Neural cell (in vitro differentiated cells): ENCODE data around the gene PRIMPOL. TPM values are rescaled to one million over a fixed set of nuclear protein-coding genes. Genes with fewer than 3 reads are reported as not detected.

Source experiments
- H2AFZ ChIP-seq: fragments of 200-600, 300-800 bp; sonication (generic), shearing (Covaris generic); 2 replicates; pipeline ENCODE4 v1.6.0; 2014; ENCODE audit warnings: low read depth, mild to moderate bottlenecking, antibody characterized with exemption, low read length, moderate library complexity
- H3F3A ChIP-seq: fragments of 200-600 bp; shearing (Covaris generic); 2 replicates; pipeline ENCODE4 v1.6.1; 2016; ENCODE audit warnings: mild to moderate bottlenecking, moderate library complexity, mixed read lengths, antibody characterized with exemption, low read length; ENCODE audit not compliant: insufficient read depth, poor library complexity, severe bottlenecking
- H3K27ac ChIP-seq: fragments of 200-600, 300-800 bp; sonication (generic), shearing (Covaris generic); 2 replicates; pipeline ENCODE4 v1.5.1; 2014; ENCODE audit warnings: mild to moderate bottlenecking, low read length, moderate library complexity
- H3K27me3 ChIP-seq: fragments of 300-800, 200-600 bp; sonication (generic), shearing (Covaris generic); 2 replicates; pipeline ENCODE4 v1.6.0; 2014; ENCODE audit warnings: mild to moderate bottlenecking, low read depth, low read length, moderate library complexity; ENCODE audit not compliant: insufficient read depth
- H3K36me3 ChIP-seq: fragments of 300-800, 200-600 bp; sonication (generic), shearing (Covaris generic); 2 replicates; pipeline ENCODE4 v1.5.1; 2014; ENCODE audit warnings: mild to moderate bottlenecking, antibody characterized with exemption, low read length, moderate library complexity; ENCODE audit not compliant: insufficient read depth
- H3K4me2 ChIP-seq: fragments of 300-800, 200-600 bp; sonication (generic), shearing (Covaris generic); 2 replicates; pipeline ENCODE4 v1.6.0; 2014; ENCODE audit warnings: mild to moderate bottlenecking, low read length
- H3K4me3 ChIP-seq: fragments of 300-800, 200-600 bp; sonication (generic), shearing (Covaris generic); 2 replicates; pipeline ENCODE4 v1.5.1; 2014; ENCODE audit warnings: mild to moderate bottlenecking, low read length, moderate library complexity
- H3K79me2 ChIP-seq: fragments of 200-600 bp; shearing (Covaris generic); replicated peaks from 2 replicates; pipeline ENCODE4 v1.6.0; 2014; ENCODE audit warnings: mild to moderate bottlenecking, low read length, moderate library complexity; ENCODE audit not compliant: insufficient read depth
- H3K9ac ChIP-seq: fragments of 300-800, 200-600 bp; sonication (generic), shearing (Covaris generic); 2 replicates; pipeline ENCODE4 v1.6.1; 2016; ENCODE audit warnings: mild to moderate bottlenecking, low read length, mixed read lengths
- H3K9me2 ChIP-seq: fragments of 200-600 bp; shearing (Covaris generic); 2 replicates; pipeline ENCODE4 v1.6.1; 2016; ENCODE audit warnings: mild to moderate bottlenecking, low read length, mixed read lengths; ENCODE audit not compliant: insufficient read depth
- H3K9me3 ChIP-seq: fragments of 200-600, 300-800 bp; sonication (generic), shearing (Covaris generic); 2 replicates; pipeline ENCODE4 v1.6.1; 2016; ENCODE audit warnings: mild to moderate bottlenecking, mixed run types, low read length, moderate library complexity, mixed read lengths
- H4K20me1 ChIP-seq: fragments of 200-600 bp; shearing (Covaris generic); 2 replicates; pipeline ENCODE4 v1.6.1; 2016; ENCODE audit warnings: mild to moderate bottlenecking, mixed run types; ENCODE audit not compliant: insufficient read depth
- EP300 ChIP-seq: fragments of 450-650 bp; conservative IDR thresholded peaks from 2 replicates; pipeline ENCODE4 v1.6.1; 2014; ENCODE audit warnings: antibody characterized with exemption, mild to moderate bottlenecking, moderate library complexity; ENCODE audit not compliant: poor library complexity, severe bottlenecking
- EZH2 ChIP-seq: fragments of 200-600, 300-800 bp; shearing (Covaris generic), sonication (generic); IDR thresholded peaks from 2 replicates; pipeline ENCODE4 v1.6.1; 2014; ENCODE audit warnings: antibody characterized with exemption, low read length, borderline replicate concordance, mild to moderate bottlenecking; ENCODE audit not compliant: insufficient read depth, poor library complexity, severe bottlenecking
- MXI1 ChIP-seq: fragments of 450-650 bp; conservative IDR thresholded peaks from 2 replicates; pipeline ENCODE4 v1.6.1; 2014; ENCODE audit warnings: antibody characterized with exemption, mild to moderate bottlenecking; ENCODE audit not compliant: poor library complexity, severe bottlenecking
- POLR2AphosphoS5 ChIP-seq: IDR thresholded peaks from 2 replicates; pipeline ENCODE4 v1.6.1; 2012
- RAD21 ChIP-seq: fragments of 450-650 bp; conservative IDR thresholded peaks from 2 replicates; pipeline ENCODE4 v1.6.1; 2014; ENCODE audit warnings: antibody characterized with exemption, mild to moderate bottlenecking, moderate library complexity
- SMC3 ChIP-seq: fragments of 450-650 bp; conservative IDR thresholded peaks from 2 replicates; pipeline ENCODE4 v1.6.1; 2014; ENCODE audit warnings: antibody characterized with exemption, mild to moderate bottlenecking, moderate library complexity; ENCODE audit not compliant: poor library complexity
- TAF1 ChIP-seq: IDR thresholded peaks from 2 replicates; pipeline ENCODE4 v1.6.1; 2012; ENCODE audit warnings: low read depth
- polyA plus RNA-seq: library from polyadenylated mRNA; depleted of rRNA; stranded (reverse); fragments of >200 nt; gene quantifications from 2 replicates; pipeline ENCODE4 v1.2.3, GENCODE V29; 2014
- TF ChIP-seq, protein P1 (sequence below): IDR thresholded peaks from 2 replicates; pipeline ENCODE4 v1.6.1; 2012; ENCODE audit warnings: borderline replicate concordance
- TF ChIP-seq, protein P2 (sequence below): fragments of 450-650 bp; IDR thresholded peaks from 2 replicates; pipeline ENCODE4 v1.5.1; 2014; ENCODE audit warnings: antibody characterized with exemption, mild to moderate bottlenecking, moderate library complexity; ENCODE audit not compliant: poor library complexity, severe bottlenecking

PRIMPOL gene
- polyA plus RNA-seq, 1 donor from 2014 or later, result 23.6 TPM

- H3K4me2 ChIP-seq, result no peak overlapping the region
- TF ChIP-seq EZH2 (no peak), EP300 (no peak)
- H3K79me2 ChIP-seq, result no peaks in the 10 kb centered on the region
- no peak overlapping the region for H3K27ac ChIP-seq
- no peaks in the 10 kb centered on the region for H3K27me3 ChIP-seq
- no peak overlapping the region for H3K4me3 ChIP-seq
- no peak overlapping the region for H3K9ac ChIP-seq
- H3K9me3 ChIP-seq, result no peaks in the 10 kb centered on the region
- H3K36me3 ChIP-seq, result no peaks in the 10 kb centered on the region
- H4K20me1 ChIP-seq, result no peaks in the 10 kb centered on the region
- no peaks in the 10 kb centered on the region for H3K9me2 ChIP-seq
- no peak overlapping the region for H2AFZ ChIP-seq
- H3F3A ChIP-seq, result no peaks in the 10 kb centered on the region
Observed at GRCh38 chr4:184668511-184669114, 19.1 kb downstream of the PRIMPOL start.

DNA sequence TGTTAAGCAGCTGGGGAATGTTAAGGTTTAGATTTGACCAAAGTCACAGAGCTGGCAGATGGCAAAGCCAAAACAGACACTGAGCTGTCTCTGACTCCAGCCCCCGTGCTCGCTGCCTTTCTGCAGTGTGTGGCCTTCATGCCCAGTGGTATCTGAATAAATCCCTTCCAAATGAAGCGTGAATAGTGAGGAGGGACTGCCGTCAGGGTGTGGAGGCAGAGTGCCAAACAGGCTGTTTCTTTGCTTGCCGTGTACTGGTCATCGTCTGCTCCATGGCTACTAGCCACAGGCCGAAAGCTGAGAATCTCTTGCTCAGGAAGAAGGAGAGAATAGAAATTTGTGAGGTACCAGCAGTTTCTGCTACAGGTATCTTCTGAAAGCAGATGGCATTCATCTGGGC, 19.7 kb downstream of the PRIMPOL start:
- no peak overlapping the region for H2AFZ ChIP-seq
- H3K79me2 ChIP-seq, result no peaks in the 10 kb centered on the region
- TF ChIP-seq EP300 (no peak), MXI1 (no peak), POLR2AphosphoS5 (no peak), SMC3 (no peak), TAF1 (no peak), EZH2 (no peak), RAD21 (no peak)
- TF ChIP-seq, protein P1, sequence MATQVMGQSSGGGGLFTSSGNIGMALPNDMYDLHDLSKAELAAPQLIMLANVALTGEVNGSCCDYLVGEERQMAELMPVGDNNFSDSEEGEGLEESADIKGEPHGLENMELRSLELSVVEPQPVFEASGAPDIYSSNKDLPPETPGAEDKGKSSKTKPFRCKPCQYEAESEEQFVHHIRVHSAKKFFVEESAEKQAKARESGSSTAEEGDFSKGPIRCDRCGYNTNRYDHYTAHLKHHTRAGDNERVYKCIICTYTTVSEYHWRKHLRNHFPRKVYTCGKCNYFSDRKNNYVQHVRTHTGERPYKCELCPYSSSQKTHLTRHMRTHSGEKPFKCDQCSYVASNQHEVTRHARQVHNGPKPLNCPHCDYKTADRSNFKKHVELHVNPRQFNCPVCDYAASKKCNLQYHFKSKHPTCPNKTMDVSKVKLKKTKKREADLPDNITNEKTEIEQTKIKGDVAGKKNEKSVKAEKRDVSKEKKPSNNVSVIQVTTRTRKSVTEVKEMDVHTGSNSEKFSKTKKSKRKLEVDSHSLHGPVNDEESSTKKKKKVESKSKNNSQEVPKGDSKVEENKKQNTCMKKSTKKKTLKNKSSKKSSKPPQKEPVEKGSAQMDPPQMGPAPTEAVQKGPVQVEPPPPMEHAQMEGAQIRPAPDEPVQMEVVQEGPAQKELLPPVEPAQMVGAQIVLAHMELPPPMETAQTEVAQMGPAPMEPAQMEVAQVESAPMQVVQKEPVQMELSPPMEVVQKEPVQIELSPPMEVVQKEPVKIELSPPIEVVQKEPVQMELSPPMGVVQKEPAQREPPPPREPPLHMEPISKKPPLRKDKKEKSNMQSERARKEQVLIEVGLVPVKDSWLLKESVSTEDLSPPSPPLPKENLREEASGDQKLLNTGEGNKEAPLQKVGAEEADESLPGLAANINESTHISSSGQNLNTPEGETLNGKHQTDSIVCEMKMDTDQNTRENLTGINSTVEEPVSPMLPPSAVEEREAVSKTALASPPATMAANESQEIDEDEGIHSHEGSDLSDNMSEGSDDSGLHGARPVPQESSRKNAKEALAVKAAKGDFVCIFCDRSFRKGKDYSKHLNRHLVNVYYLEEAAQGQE, result no peak
- TF ChIP-seq, protein P2, sequence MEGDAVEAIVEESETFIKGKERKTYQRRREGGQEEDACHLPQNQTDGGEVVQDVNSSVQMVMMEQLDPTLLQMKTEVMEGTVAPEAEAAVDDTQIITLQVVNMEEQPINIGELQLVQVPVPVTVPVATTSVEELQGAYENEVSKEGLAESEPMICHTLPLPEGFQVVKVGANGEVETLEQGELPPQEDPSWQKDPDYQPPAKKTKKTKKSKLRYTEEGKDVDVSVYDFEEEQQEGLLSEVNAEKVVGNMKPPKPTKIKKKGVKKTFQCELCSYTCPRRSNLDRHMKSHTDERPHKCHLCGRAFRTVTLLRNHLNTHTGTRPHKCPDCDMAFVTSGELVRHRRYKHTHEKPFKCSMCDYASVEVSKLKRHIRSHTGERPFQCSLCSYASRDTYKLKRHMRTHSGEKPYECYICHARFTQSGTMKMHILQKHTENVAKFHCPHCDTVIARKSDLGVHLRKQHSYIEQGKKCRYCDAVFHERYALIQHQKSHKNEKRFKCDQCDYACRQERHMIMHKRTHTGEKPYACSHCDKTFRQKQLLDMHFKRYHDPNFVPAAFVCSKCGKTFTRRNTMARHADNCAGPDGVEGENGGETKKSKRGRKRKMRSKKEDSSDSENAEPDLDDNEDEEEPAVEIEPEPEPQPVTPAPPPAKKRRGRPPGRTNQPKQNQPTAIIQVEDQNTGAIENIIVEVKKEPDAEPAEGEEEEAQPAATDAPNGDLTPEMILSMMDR, result no peak
- H3K36me3 ChIP-seq, result no peaks in the 10 kb centered on the region
- H3K27me3 ChIP-seq, result no peaks in the 10 kb centered on the region
- no peak overlapping the region for H3K9ac ChIP-seq
- no peaks in the 10 kb centered on the region for H4K20me1 ChIP-seq
- no peaks in the 10 kb centered on the region for H3K9me3 ChIP-seq
- no peaks in the 10 kb centered on the region for H3K9me2 ChIP-seq
- H3K4me3 ChIP-seq, result no peak overlapping the region
- no peak overlapping the region for H3K27ac ChIP-seq
- no peak overlapping the region for H3K4me2 ChIP-seq
- H3F3A ChIP-seq, result no peaks in the 10 kb centered on the region
